Measurements from ENCODE around the gene BANP. TPM values are rescaled to one million over a fixed set of nuclear protein-coding genes. Genes with fewer than 3 reads are reported as not detected.

The BANP gene
- total and polyA plus RNA-seq, 2 donors from 2014 or later, result 12.4 to 26.3 TPM

GRCh38 chr16:88022076-88023042 lies 71.1 kb downstream of the BANP start:
- DNase-seq (no peak), FAIRE-seq (no peak)
- no peaks in the 10 kb centered on the region for H3K4me1 ChIP-seq (ENCODE audit: control insufficient read depth in 2 of 3, insufficient read depth in 2 of 3, low read depth in 1 of 3, low read length in 3 of 3)
- no peak overlapping the region for H3K4me3 ChIP-seq (ENCODE audit: low read length in 3 of 3)
- H3K9me3 ChIP-seq (ENCODE audit: control insufficient read depth in 2 of 3, insufficient read depth in 1 of 3, low read length in 3 of 3), result no peaks in the 10 kb centered on the region
- no peaks in the 10 kb centered on the region for H3K27me3 ChIP-seq (ENCODE audit: control insufficient read depth, insufficient read depth, low read length)
- H3K27ac ChIP-seq (ENCODE audit: low read depth in 2 of 2, low read length in 2 of 2), result no peak overlapping the region
- no peak overlapping the region for H3K9ac ChIP-seq (ENCODE audit: low read length in 3 of 3)
- H3K36me3 ChIP-seq (ENCODE audit: control insufficient read depth in 2 of 3, insufficient read depth in 3 of 3, low read length in 3 of 3), result peaks cover 0 to 4% (median 0%) of the 10 kb centered on the region in 3 donors
- TF ChIP-seq CTCF (IDR thresholded peaks at IDR 0.05; ENCODE audit: borderline replicate concordance, extremely low read depth, insufficient read depth), result no peak
- intact Hi-C loops (cut with DNase I), result no loop called here

GRCh38 chr16:88023366-88023765 lies 72.1 kb downstream of the BANP start:
- TF ChIP-seq CTCF (IDR thresholded peaks at IDR 0.05; ENCODE audit: borderline replicate concordance, extremely low read depth, insufficient read depth), result no peak
- DNase-seq (no peak), FAIRE-seq (no peak)
- H3K4me3 ChIP-seq (ENCODE audit: low read length in 3 of 3), result no peak overlapping the region
- H3K9ac ChIP-seq (ENCODE audit: low read length in 3 of 3), result no peak overlapping the region
- H3K9me3 ChIP-seq (ENCODE audit: control insufficient read depth in 2 of 3, insufficient read depth in 1 of 3, low read length in 3 of 3), result no peaks in the 10 kb centered on the region
- intact Hi-C loops (cut with DNase I), result no loop called here
- H3K36me3 ChIP-seq (ENCODE audit: control insufficient read depth in 2 of 3, insufficient read depth in 3 of 3, low read length in 3 of 3), result peaks cover 0 to 2% (median 0%) of the 10 kb centered on the region in 3 donors
- H3K4me1 ChIP-seq (ENCODE audit: control insufficient read depth in 2 of 3, insufficient read depth in 2 of 3, low read depth in 1 of 3, low read length in 3 of 3), result no peaks in the 10 kb centered on the region
- H3K27me3 ChIP-seq (ENCODE audit: control insufficient read depth, insufficient read depth, low read length), result no peaks in the 10 kb centered on the region
- no peak overlapping the region for H3K27ac ChIP-seq (ENCODE audit: low read depth in 2 of 2, low read length in 2 of 2)

- no peaks in the 10 kb centered on the region for H3K9me3 ChIP-seq (ENCODE audit: control insufficient read depth in 2 of 3, insufficient read depth in 1 of 3, low read length in 3 of 3)
- TF ChIP-seq CTCF (IDR thresholded peaks at IDR 0.05; ENCODE audit: borderline replicate concordance, extremely low read depth, insufficient read depth), result no peak
- DNase-seq (no peak), FAIRE-seq (no peak)
- no peak overlapping the region for H3K27ac ChIP-seq (ENCODE audit: low read depth in 2 of 2, low read length in 2 of 2)
- no peaks in the 10 kb centered on the region for H3K4me1 ChIP-seq (ENCODE audit: control insufficient read depth in 2 of 3, insufficient read depth in 2 of 3, low read depth in 1 of 3, low read length in 3 of 3)
- intact Hi-C loops (cut with DNase I), result no loop called here
- no peaks in the 10 kb centered on the region for H3K27me3 ChIP-seq (ENCODE audit: control insufficient read depth, insufficient read depth, low read length)
- peaks cover 0 to 2% (median 0%) of the 10 kb centered on the region in 3 donors for H3K36me3 ChIP-seq (ENCODE audit: control insufficient read depth in 2 of 3, insufficient read depth in 3 of 3, low read length in 3 of 3)
- no peak overlapping the region for H3K9ac ChIP-seq (ENCODE audit: low read length in 3 of 3)
- no peak overlapping the region for H3K4me3 ChIP-seq (ENCODE audit: low read length in 3 of 3)
Observed at GRCh38 chr16:88023786-88024185, 72.6 kb downstream of the BANP start.

All from kidney (tissue), 14 donors.